ENCODE results near the gene LYRM4.

- TF ChIP-seq, protein P1, sequence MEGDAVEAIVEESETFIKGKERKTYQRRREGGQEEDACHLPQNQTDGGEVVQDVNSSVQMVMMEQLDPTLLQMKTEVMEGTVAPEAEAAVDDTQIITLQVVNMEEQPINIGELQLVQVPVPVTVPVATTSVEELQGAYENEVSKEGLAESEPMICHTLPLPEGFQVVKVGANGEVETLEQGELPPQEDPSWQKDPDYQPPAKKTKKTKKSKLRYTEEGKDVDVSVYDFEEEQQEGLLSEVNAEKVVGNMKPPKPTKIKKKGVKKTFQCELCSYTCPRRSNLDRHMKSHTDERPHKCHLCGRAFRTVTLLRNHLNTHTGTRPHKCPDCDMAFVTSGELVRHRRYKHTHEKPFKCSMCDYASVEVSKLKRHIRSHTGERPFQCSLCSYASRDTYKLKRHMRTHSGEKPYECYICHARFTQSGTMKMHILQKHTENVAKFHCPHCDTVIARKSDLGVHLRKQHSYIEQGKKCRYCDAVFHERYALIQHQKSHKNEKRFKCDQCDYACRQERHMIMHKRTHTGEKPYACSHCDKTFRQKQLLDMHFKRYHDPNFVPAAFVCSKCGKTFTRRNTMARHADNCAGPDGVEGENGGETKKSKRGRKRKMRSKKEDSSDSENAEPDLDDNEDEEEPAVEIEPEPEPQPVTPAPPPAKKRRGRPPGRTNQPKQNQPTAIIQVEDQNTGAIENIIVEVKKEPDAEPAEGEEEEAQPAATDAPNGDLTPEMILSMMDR (IDR thresholded peaks at IDR 0.05; ENCODE audit: insufficient read depth, low read length, poor library complexity, severe bottlenecking), result no peak
- TF ChIP-seq EZH2phosphoT487 (conservative IDR thresholded peaks at IDR 0.05; ENCODE audit: low read length), result no peak
Observed at GRCh38 chr6:5285526-5285925, 24.8 kb upstream of the LYRM4 start.

Measured in SU-DHL-6 (cell line).